NCI-H774 (cell line): Measurements from ENCODE around the gene FAM222A.

Source experiments
- DNase-seq: peaks from one replicate; lab custom pipeline; 2025; lab: John Stamatoyannopoulos, UW

The FAM222A gene

GRCh38 chr12:109738209-109738608 lies 24.6 kb downstream of the FAM222A start:
- DNase-seq = no peak

- no peak for DNase-seq
Measured at GRCh38 chr12:109738878-109739665, 25.4 kb downstream of the FAM222A start.

GRCh38 chr12:109739747-109740693 lies 26.4 kb downstream of the FAM222A start:
- DNase-seq = no peak

GRCh38 chr12:109740694-109741245 lies 27.1 kb downstream of the FAM222A start:
- DNase-seq = no peak

GRCh38 chr12:109741286-109741969 lies 27.8 kb downstream of the FAM222A start:
- no peak for DNase-seq

GRCh38 chr12:109741970-109742703 lies 28.5 kb downstream of the FAM222A start:
- no peak for DNase-seq

- DNase-seq = no peak
Measured at GRCh38 chr12:109743076-109743910, 29.7 kb downstream of the FAM222A start.

GRCh38 chr12:109744026-109744425 lies 30.4 kb downstream of the FAM222A start:
- no peak for DNase-seq

GRCh38 chr12:109744986-109745942 lies 31.6 kb downstream of the FAM222A start:
- peak; percentile 25 for DNase-seq

GRCh38 chr12:109752117-109753053 lies 38.8 kb downstream of the FAM222A start:
- no peak for DNase-seq

GRCh38 chr12:109753054-109753401 lies 39.4 kb downstream of the FAM222A start:
- no peak for DNase-seq

GRCh38 chr12:109753959-109754358 lies 40.3 kb downstream of the FAM222A start:
- DNase-seq = no peak

GRCh38 chr12:109756457-109756856 lies 42.8 kb downstream of the FAM222A start:
- no peak for DNase-seq

- no peak for DNase-seq
Measured at GRCh38 chr12:109757671-109758265, 44.1 kb downstream of the FAM222A start.

- no peak for DNase-seq
Measured at GRCh38 chr12:109758426-109759420, 45.1 kb downstream of the FAM222A start.

- DNase-seq = no peak
Measured at GRCh38 chr12:109759595-109759994, 46.0 kb downstream of the FAM222A start.
